ENCODE measurements around the gene SGCA. TPM values are rescaled to one million over a fixed set of nuclear protein-coding genes. Genes with fewer than 3 reads are reported as not detected.

The SGCA gene
- polyA plus RNA-seq, 4 donors, result 0.82 to 1.2 (median 0.89) TPM

GRCh38 chr17:50164697-50164988 lies 1.2 kb upstream of the SGCA start:
- DNase-seq (ENCODE audit: low read depth in 4 of 4, low spot score in 2 of 4), result no peak

GRCh38 chr17:50165066-50165465 lies 739 bp upstream of the SGCA start:
- DNase-seq (ENCODE audit: low read depth in 4 of 4, low spot score in 2 of 4), result no peak

GRCh38 chr17:50165466-50165865 lies 339 bp upstream of the SGCA start:
- no peak for DNase-seq (ENCODE audit: low read depth in 4 of 4, low spot score in 2 of 4)

- DNase-seq (ENCODE audit: low read depth in 4 of 4, low spot score in 2 of 4), result no peak
These were observed 845 bp downstream of the SGCA start for GRCh38 chr17:50166518-50167181.

GRCh38 chr17:50167371-50167770 lies 1.6 kb downstream of the SGCA start:
- DNase-seq (ENCODE audit: low read depth in 4 of 4, low spot score in 2 of 4), result no peak

GRCh38 chr17:50168319-50168718 lies 2.5 kb downstream of the SGCA start:
- DNase-seq (ENCODE audit: low read depth in 4 of 4, low spot score in 2 of 4), result no peak

GRCh38 chr17:50169121-50169764 lies 3.4 kb downstream of the SGCA start:
- no peak for DNase-seq (ENCODE audit: low read depth in 4 of 4, low spot score in 2 of 4)

- no peak for DNase-seq (ENCODE audit: low read depth in 4 of 4, low spot score in 2 of 4)
These were observed 4.2 kb downstream of the SGCA start for GRCh38 chr17:50169881-50170459.

GRCh38 chr17:50170662-50171370 lies 5.0 kb downstream of the SGCA start:
- no peak for DNase-seq (ENCODE audit: low read depth in 4 of 4, low spot score in 2 of 4)

GRCh38 chr17:50171371-50172071 lies 5.7 kb downstream of the SGCA start:
- DNase-seq (ENCODE audit: low read depth in 4 of 4, low spot score in 2 of 4), result no peak

- no peak for DNase-seq (ENCODE audit: low read depth in 4 of 4, low spot score in 2 of 4)
These were observed 6.3 kb downstream of the SGCA start for GRCh38 chr17:50172130-50172529.

GRCh38 chr17:50172936-50173334 lies 7.1 kb downstream of the SGCA start:
- no peak for DNase-seq (ENCODE audit: low read depth in 4 of 4, low spot score in 2 of 4)

GRCh38 chr17:50173335-50173941 lies 7.6 kb downstream of the SGCA start:
- peak in 1 of 4 donors; percentile 28 for DNase-seq (ENCODE audit: low read depth in 4 of 4, low spot score in 2 of 4)

GRCh38 chr17:50174444-50174843 lies 8.6 kb downstream of the SGCA start:
- no peak for DNase-seq (ENCODE audit: low read depth in 4 of 4, low spot score in 2 of 4)

GRCh38 chr17:50175035-50175807 lies 9.4 kb downstream of the SGCA start:
- DNase-seq (ENCODE audit: low read depth in 4 of 4, low spot score in 2 of 4), result no peak

- no peak for DNase-seq (ENCODE audit: low read depth in 4 of 4, low spot score in 2 of 4)
These were observed 11.0 kb downstream of the SGCA start for GRCh38 chr17:50176559-50177357.

GRCh38 chr17:50177476-50177875 lies 11.7 kb downstream of the SGCA start:
- no peak for DNase-seq (ENCODE audit: low read depth in 4 of 4, low spot score in 2 of 4)

- no peak for DNase-seq (ENCODE audit: low read depth in 4 of 4, low spot score in 2 of 4)
These were observed 12.4 kb downstream of the SGCA start for GRCh38 chr17:50177983-50178834.
